GM12875 (cell line): Measurements from ENCODE around the gene SEBOX.

ENCODE experiments used
- H3K4me3 ChIP-seq: one replicate; pipeline ENCODE4 v1.5.1; 2011; ENCODE audit warnings: low read depth, low read length, control low read depth
- TF ChIP-seq, protein P1 (sequence below): IDR thresholded peaks from 2 replicates; pipeline ENCODE4 v1.5.1; 2011; ENCODE audit warnings: low read depth, mild to moderate bottlenecking, control low read depth, inconsistent platforms, low read length, moderate library complexity, borderline replicate concordance; ENCODE audit not compliant: insufficient read depth

The SEBOX gene

DNA sequence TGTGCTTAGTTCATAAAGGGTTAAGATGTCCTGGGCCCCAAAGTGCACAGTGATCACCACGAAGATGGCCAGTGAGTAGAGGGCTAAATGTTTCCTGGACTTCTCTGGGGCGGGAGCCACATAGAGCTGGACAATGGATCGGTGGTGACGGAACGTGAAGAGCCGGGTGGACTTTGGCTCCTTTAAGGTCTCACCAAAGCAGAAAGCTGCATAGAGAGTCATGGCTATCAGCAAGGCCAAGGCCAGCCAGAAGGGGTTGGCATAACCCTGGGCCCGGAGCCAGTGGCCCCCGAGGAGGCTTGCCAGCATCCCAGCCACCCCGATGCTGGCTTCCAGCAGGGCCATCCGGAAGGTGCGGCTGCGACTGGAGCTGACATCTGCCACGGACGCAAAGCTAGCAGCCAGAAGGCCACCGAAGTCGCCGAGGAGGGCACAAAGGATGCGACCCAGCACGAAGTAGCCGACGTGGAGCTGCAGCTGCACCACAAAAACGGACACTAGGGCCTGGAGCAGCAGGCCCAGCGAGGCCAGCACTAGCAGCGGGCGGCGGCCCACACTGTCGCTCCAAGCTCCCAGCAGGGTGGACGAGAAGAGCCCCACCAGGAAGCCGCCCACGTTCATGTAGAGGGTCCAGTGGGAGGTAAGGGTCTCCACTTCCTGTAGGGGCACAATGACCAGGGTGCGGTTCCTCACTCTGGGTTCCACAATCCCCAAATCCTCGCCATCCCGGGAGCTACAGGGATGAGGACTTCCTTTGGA, 40.0 kb upstream of the SEBOX start:
- TF ChIP-seq, protein P1, sequence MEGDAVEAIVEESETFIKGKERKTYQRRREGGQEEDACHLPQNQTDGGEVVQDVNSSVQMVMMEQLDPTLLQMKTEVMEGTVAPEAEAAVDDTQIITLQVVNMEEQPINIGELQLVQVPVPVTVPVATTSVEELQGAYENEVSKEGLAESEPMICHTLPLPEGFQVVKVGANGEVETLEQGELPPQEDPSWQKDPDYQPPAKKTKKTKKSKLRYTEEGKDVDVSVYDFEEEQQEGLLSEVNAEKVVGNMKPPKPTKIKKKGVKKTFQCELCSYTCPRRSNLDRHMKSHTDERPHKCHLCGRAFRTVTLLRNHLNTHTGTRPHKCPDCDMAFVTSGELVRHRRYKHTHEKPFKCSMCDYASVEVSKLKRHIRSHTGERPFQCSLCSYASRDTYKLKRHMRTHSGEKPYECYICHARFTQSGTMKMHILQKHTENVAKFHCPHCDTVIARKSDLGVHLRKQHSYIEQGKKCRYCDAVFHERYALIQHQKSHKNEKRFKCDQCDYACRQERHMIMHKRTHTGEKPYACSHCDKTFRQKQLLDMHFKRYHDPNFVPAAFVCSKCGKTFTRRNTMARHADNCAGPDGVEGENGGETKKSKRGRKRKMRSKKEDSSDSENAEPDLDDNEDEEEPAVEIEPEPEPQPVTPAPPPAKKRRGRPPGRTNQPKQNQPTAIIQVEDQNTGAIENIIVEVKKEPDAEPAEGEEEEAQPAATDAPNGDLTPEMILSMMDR = no peak
- peak overlapping the region; percentile 64 for H3K4me3 ChIP-seq

DNA sequence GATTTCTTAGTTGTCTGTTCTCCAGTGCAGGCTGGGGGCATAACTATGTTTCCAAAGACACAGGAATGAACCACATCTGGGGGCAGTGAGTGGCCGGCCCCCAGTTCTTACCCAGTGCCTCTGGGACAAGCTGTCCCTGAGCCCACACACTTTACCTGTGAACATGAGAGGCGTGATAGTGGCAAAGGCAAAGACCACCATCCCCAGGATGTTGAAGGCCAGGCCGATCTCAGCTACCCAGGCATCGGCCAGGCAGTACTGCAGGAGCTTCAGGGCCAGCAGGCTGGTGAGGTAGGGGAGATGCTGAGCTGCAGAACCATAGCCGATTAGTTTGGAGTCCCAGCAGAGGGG, 39.4 kb upstream of the SEBOX start:
- TF ChIP-seq, protein P1 = no peak
- no peak overlapping the region for H3K4me3 ChIP-seq

DNA sequence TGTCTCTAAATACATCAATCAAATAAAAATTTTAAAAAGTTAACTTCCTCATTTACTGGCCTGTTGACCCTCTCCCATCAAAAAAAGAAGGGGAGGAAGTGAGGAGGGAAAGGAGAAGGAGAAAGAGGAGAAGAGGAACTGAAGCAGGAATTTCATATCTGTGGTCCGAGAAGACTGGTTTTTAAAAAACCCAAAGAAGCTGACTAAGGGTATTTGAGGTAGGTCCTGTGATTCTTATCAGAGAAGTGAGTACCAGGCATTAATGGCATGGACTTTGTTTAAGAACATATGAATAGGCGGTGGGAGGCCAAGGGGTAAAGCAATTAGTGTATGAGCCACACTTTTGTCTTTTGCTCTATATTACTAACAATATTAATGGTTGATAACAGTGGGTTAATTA, 39.0 kb upstream of the SEBOX start:
- H3K4me3 ChIP-seq = no peak overlapping the region
- TF ChIP-seq, protein P1 = no peak

DNA sequence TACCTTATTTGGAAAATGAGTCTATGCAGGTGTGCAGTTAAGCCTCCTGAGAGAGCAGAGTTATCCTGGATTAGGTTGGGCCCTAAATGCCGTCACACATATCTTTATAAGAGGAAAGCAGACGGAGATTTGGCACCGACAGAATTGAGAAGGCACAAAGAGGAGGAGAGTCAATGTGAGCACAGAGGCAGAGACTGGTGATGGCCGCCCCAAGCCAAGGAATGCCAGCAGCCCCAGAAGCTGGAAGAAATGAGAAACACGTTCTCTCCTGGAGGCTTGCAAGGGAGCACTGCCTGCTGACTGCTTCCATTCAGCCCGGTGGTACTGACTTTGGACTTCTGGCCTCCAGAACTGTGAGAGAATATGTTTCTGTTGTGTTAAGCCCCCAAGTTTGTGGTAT, 37.8 kb upstream of the SEBOX start:
- TF ChIP-seq, protein P1 = no peak

DNA sequence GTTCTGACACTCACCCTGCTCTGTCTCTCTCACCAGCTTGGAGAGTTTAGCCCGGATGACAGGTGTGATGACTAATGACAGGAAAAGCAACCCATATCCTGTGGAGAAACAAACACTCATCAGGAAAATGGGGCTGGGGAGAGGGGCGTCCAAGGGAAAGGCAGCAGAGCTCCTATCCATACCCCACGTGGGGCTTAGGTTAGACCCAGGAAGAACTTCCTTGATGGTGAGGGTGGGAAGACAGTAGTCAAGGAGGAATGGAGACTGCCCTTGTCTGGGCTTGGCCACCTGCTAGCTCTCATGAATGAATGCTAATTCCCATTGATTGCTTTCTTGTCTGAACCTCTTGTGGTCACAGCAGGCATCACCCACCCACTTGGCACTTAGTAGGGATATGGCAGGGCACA, 37.2 kb upstream of the SEBOX start:
- TF ChIP-seq, protein P1 = no peak
- no peak overlapping the region for H3K4me3 ChIP-seq

More for the DNA sequence above, 37.8 kb upstream of the SEBOX start:
- H3K4me3 ChIP-seq = no peak overlapping the region

DNA sequence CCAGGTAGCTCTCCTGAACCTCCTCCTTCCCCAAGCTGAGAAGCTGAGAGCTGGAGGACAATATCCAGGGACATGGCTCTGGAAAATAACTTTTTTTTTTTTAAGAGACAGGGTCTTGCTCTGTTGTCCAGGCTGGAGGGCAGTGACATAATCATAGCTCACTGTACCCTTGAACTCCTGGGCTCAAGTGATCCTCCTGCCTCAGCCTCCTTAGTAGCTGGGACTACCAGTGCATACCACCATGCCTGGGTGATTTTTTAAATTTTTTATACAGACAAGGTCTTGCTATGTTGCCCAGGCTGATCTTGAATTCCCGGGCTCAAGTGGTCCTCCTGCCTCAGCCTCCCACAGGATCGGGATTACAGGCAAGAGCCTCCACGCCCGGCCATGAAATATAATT, 34.8 kb upstream of the SEBOX start:
- H3K4me3 ChIP-seq = no peak overlapping the region
- TF ChIP-seq, protein P1 = no peak

DNA sequence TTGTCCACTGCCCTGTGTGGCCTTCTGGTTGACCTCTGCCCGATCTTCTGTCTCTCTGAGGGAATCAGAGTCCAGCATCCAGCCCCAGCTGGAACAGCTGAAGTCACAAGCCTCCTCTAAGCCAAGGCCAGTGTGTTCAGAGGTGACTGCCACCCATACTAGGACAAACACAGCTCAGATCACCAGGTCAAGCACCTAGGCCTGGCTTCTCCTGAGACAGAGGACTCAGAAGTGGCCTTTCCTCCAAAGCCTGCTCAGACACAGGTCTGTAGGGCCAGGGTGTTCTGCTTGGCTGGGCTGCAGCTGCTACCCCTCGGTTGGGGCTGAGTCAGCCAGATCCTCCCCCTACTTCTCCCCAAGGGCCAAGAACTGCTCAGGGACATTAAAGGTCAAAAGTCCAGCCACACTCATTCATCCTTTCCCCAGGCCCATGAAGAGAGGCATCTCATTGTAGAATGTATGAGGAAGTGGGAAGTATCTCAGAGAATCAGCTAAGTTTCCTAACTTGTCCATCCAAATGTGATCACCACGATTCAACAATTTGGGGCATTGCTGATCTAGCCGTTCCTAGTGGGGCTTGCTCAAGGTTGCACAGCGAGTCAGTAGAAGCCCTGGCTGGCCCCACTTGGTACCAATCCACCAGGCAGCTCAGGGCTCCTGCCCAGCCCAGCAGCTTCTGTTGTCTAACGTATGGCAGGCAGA, 33.4 kb upstream of the SEBOX start:
- H3K4me3 ChIP-seq = no peak overlapping the region
- TF ChIP-seq, protein P1 = no peak
